Activated naive CD8-positive, alpha-beta T cell treated with anti-CD3 and anti-CD28 coated beads, Interleukin-2, amount 10 ng/mL, durations not matched to agents 7 days and 5 days (primary cell): ENCODE results near the gene RNF4. TPM values are rescaled to one million over a fixed set of nuclear protein-coding genes. Genes with fewer than 3 reads are reported as not detected.

Source experiments
- ATAC-seq: fragments of 150-1000 bp; cut with Tn5 transposase; one replicate; pipeline ENCODE4 v1.10.0; 2021; ENCODE audit warnings: low read depth, moderate library complexity
- POLR2A ChIA-PET: fragments of 350-600 bp; sonication (Branson Sonifier 250); formaldehyde crosslinking; loops from one replicate; lab custom pipeline; 2021; ENCODE audit warnings: antibody characterized with exemption; lab: Charles Lee
- DNase-seq: peaks from one replicate; pipeline ENCODE4 v3.0.0; 2021
- H3K27ac Mint-ChIP-seq: one replicate; pipeline ENCODE4 v1.8.0; 2022; ENCODE audit warnings: mild to moderate bottlenecking, mixed read lengths
- H3K27me3 Mint-ChIP-seq: one replicate; pipeline ENCODE4 v1.8.0; 2022; ENCODE audit warnings: mild to moderate bottlenecking, moderate library complexity, mixed read lengths
- H3K36me3 Mint-ChIP-seq: one replicate; pipeline ENCODE4 v1.8.0; 2021; ENCODE audit warnings: mild to moderate bottlenecking, mixed read lengths
- H3K4me1 Mint-ChIP-seq: one replicate; pipeline ENCODE4 v1.8.0; 2021; ENCODE audit warnings: mixed read lengths
- H3K4me3 Mint-ChIP-seq: one replicate; pipeline ENCODE4 v1.8.0; 2022; ENCODE audit warnings: mild to moderate bottlenecking, moderate library complexity, mixed read lengths
- H3K9me3 Mint-ChIP-seq: one replicate; pipeline ENCODE4 v1.8.0; 2021; ENCODE audit warnings: mixed read lengths
- total RNA-seq, 2 experiments: library from RNA; stranded (reverse); gene quantifications; one replicate each; pipeline ENCODE4 v1.2.3, GENCODE V29; 2021

Gene RNF4
- total RNA-seq, 2 experiments from 2014 or later = 103 to 109 TPM

GRCh38 chr4:2442175-2442993, 26.5 kb upstream of the RNF4 start:
- ATAC-seq = no peak
- H3K36me3 Mint-ChIP-seq = no peaks in the 10 kb centered on the region
- POLR2A ChIA-PET = interaction anchor here (1.0 to 1.5 kb wide), 2 partner anchors 26 to 94 kb away, joined by 3 to 4 read pairs; partner anchors contain the start of genes FAM193A and RNF4
- no peak overlapping the region for H3K27ac Mint-ChIP-seq
- peaks cover 3% of the 10 kb centered on the region for H3K4me1 Mint-ChIP-seq
- no peak overlapping the region for H3K4me3 Mint-ChIP-seq
- H3K27me3 Mint-ChIP-seq = no peaks in the 10 kb centered on the region
- DNase-seq = no peak
- no peaks in the 10 kb centered on the region for H3K9me3 Mint-ChIP-seq

GRCh38 chr4:2443061-2443730, 25.7 kb upstream of the RNF4 start:
- POLR2A ChIA-PET = no interaction called here
- no peaks in the 10 kb centered on the region for H3K9me3 Mint-ChIP-seq
- DNase-seq (no peak), ATAC-seq (no peak)
- H3K27me3 Mint-ChIP-seq = no peaks in the 10 kb centered on the region
- H3K4me3 Mint-ChIP-seq = no peak overlapping the region
- no peak overlapping the region for H3K27ac Mint-ChIP-seq
- peaks cover 3% of the 10 kb centered on the region for H3K4me1 Mint-ChIP-seq
- no peaks in the 10 kb centered on the region for H3K36me3 Mint-ChIP-seq

- H3K27ac Mint-ChIP-seq = no peak overlapping the region
- no peak for DNase-seq
- no peak for ATAC-seq
- H3K27me3 Mint-ChIP-seq = no peaks in the 10 kb centered on the region
- no peak overlapping the region for H3K4me3 Mint-ChIP-seq
- POLR2A ChIA-PET = no interaction called here
- H3K36me3 Mint-ChIP-seq = no peaks in the 10 kb centered on the region
- H3K4me1 Mint-ChIP-seq = peaks cover 3% of the 10 kb centered on the region
- no peaks in the 10 kb centered on the region for H3K9me3 Mint-ChIP-seq
Measured at GRCh38 chr4:2443956-2444740, 24.8 kb upstream of the RNF4 start.

- POLR2A ChIA-PET = no interaction called here
- no peaks in the 10 kb centered on the region for H3K27me3 Mint-ChIP-seq
- no peaks in the 10 kb centered on the region for H3K9me3 Mint-ChIP-seq
- peaks cover 3% of the 10 kb centered on the region for H3K4me1 Mint-ChIP-seq
- H3K4me3 Mint-ChIP-seq = no peak overlapping the region
- no peak overlapping the region for H3K27ac Mint-ChIP-seq
- H3K36me3 Mint-ChIP-seq = no peaks in the 10 kb centered on the region
- no peak for ATAC-seq
- no peak for DNase-seq
Measured at GRCh38 chr4:2445130-2445529, 23.8 kb upstream of the RNF4 start.

GRCh38 chr4:2445571-2445970, 23.3 kb upstream of the RNF4 start:
- ATAC-seq = no peak
- no peak overlapping the region for H3K27ac Mint-ChIP-seq
- no peaks in the 10 kb centered on the region for H3K36me3 Mint-ChIP-seq
- POLR2A ChIA-PET = no interaction called here
- DNase-seq = no peak
- H3K9me3 Mint-ChIP-seq = no peaks in the 10 kb centered on the region
- H3K4me1 Mint-ChIP-seq = peaks cover 3% of the 10 kb centered on the region
- H3K4me3 Mint-ChIP-seq = no peak overlapping the region
- no peaks in the 10 kb centered on the region for H3K27me3 Mint-ChIP-seq

- Mint-ChIP-seq H3K9me3 (no peaks in the 10 kb centered on the region), H3K4me3 (no peak overlapping the region), H3K27ac (no peak overlapping the region), H3K4me1 (no peaks in the 10 kb centered on the region), H3K27me3 (no peaks in the 10 kb centered on the region), H3K36me3 (no peaks in the 10 kb centered on the region)
- DNase-seq (no peak), ATAC-seq (no peak)
- POLR2A ChIA-PET = no interaction called here
Measured at GRCh38 chr4:2446656-2447564, 22.0 kb upstream of the RNF4 start.

- ATAC-seq (no peak), DNase-seq (no peak)
- H3K36me3 Mint-ChIP-seq = no peaks in the 10 kb centered on the region
- H3K4me1 Mint-ChIP-seq = no peaks in the 10 kb centered on the region
- H3K27me3 Mint-ChIP-seq = peaks cover 3% of the 10 kb centered on the region
- H3K9me3 Mint-ChIP-seq = no peaks in the 10 kb centered on the region
- POLR2A ChIA-PET = no interaction called here
- no peak overlapping the region for H3K27ac Mint-ChIP-seq
- no peak overlapping the region for H3K4me3 Mint-ChIP-seq
Measured at GRCh38 chr4:2448589-2448988, 20.3 kb upstream of the RNF4 start.

GRCh38 chr4:2449051-2449450, 19.9 kb upstream of the RNF4 start:
- ATAC-seq (no peak), DNase-seq (no peak)
- no peaks in the 10 kb centered on the region for H3K36me3 Mint-ChIP-seq
- H3K27ac Mint-ChIP-seq = no peak overlapping the region
- H3K4me3 Mint-ChIP-seq = no peak overlapping the region
- POLR2A ChIA-PET = no interaction called here
- peaks cover 5% of the 10 kb centered on the region for H3K27me3 Mint-ChIP-seq
- H3K4me1 Mint-ChIP-seq = no peaks in the 10 kb centered on the region
- H3K9me3 Mint-ChIP-seq = no peaks in the 10 kb centered on the region

- no peak for DNase-seq
- POLR2A ChIA-PET = no interaction called here
- Mint-ChIP-seq H3K36me3 (no peaks in the 10 kb centered on the region), H3K9me3 (no peaks in the 10 kb centered on the region), H3K4me3 (no peak overlapping the region), H3K27ac (no peak overlapping the region), H3K27me3 (peaks cover 5% of the 10 kb centered on the region), H3K4me1 (no peaks in the 10 kb centered on the region)
- no peak for ATAC-seq
Measured at GRCh38 chr4:2449511-2450392, 19.2 kb upstream of the RNF4 start.

- Mint-ChIP-seq H3K27me3 (peaks cover 5% of the 10 kb centered on the region), H3K36me3 (no peaks in the 10 kb centered on the region), H3K4me1 (no peaks in the 10 kb centered on the region), H3K27ac (no peak overlapping the region), H3K9me3 (no peaks in the 10 kb centered on the region), H3K4me3 (no peak overlapping the region)
- no peak for ATAC-seq
- POLR2A ChIA-PET = interaction anchor here (1.0 kb wide), 1 partner anchor 17 kb away, joined by 3 read pairs; no protein-coding TSS in a partner anchor
- no peak for DNase-seq
Measured at GRCh38 chr4:2450394-2451035, 18.4 kb upstream of the RNF4 start.

- Mint-ChIP-seq H3K27me3 (peaks cover 5% of the 10 kb centered on the region), H3K27ac (no peak overlapping the region), H3K4me1 (no peaks in the 10 kb centered on the region), H3K4me3 (no peak overlapping the region), H3K9me3 (no peaks in the 10 kb centered on the region), H3K36me3 (no peaks in the 10 kb centered on the region)
- no peak for DNase-seq
- POLR2A ChIA-PET = interaction anchor here (1.0 kb wide), 1 partner anchor 17 kb away, joined by 3 read pairs; no protein-coding TSS in a partner anchor
- ATAC-seq = no peak
Measured at GRCh38 chr4:2451036-2451520, 17.8 kb upstream of the RNF4 start.
